ENCODE results near the gene DLGAP1.

DLGAP1 gene

GRCh38 chr18:3773303-3773702 is 681.8 kb downstream of the DLGAP1 start:
- Mint-ChIP-seq H3K4me1 (ENCODE audit: low read depth) (peaks cover 9% of the 10 kb centered on the region), H3K36me3 (no peaks in the 10 kb centered on the region), H3K27ac (no peak overlapping the region), H3K4me3 (no peak overlapping the region), H3K9me3 (ENCODE audit: low read depth) (no peaks in the 10 kb centered on the region), H3K27me3 (peaks cover 5% of the 10 kb centered on the region)

- Mint-ChIP-seq H3K4me3 (peak overlapping the region; percentile 72), H3K9me3 (ENCODE audit: low read depth) (no peaks in the 10 kb centered on the region), H3K27ac (no peak overlapping the region), H3K4me1 (ENCODE audit: low read depth) (peaks cover 9% of the 10 kb centered on the region), H3K27me3 (peaks cover 13% of the 10 kb centered on the region), H3K36me3 (no peaks in the 10 kb centered on the region)
These were observed 683.8 kb downstream of the DLGAP1 start for GRCh38 chr18:3771121-3771971.

- Mint-ChIP-seq H3K4me3 (no peak overlapping the region), H3K4me1 (ENCODE audit: low read depth) (no peaks in the 10 kb centered on the region), H3K9me3 (ENCODE audit: low read depth) (peaks cover 9% of the 10 kb centered on the region), H3K27ac (no peak overlapping the region), H3K27me3 (peaks cover 4% of the 10 kb centered on the region), H3K36me3 (no peaks in the 10 kb centered on the region)
These were observed 693.8 kb downstream of the DLGAP1 start for GRCh38 chr18:3761266-3761665.

- H3K4me1 Mint-ChIP-seq (ENCODE audit: low read depth), result no peaks in the 10 kb centered on the region
- no peaks in the 10 kb centered on the region for H3K36me3 Mint-ChIP-seq
- no peak overlapping the region for H3K27ac Mint-ChIP-seq
- peaks cover 9% of the 10 kb centered on the region for H3K9me3 Mint-ChIP-seq (ENCODE audit: low read depth)
- no peak overlapping the region for H3K4me3 Mint-ChIP-seq
- peaks cover 4% of the 10 kb centered on the region for H3K27me3 Mint-ChIP-seq
These were observed 694.4 kb downstream of the DLGAP1 start for GRCh38 chr18:3760741-3761140.

- Mint-ChIP-seq H3K9me3 (ENCODE audit: low read depth) (peaks cover 9% of the 10 kb centered on the region), H3K27me3 (peaks cover 2% of the 10 kb centered on the region), H3K4me1 (ENCODE audit: low read depth) (no peaks in the 10 kb centered on the region), H3K36me3 (no peaks in the 10 kb centered on the region), H3K4me3 (no peak overlapping the region), H3K27ac (no peak overlapping the region)
These were observed 696.0 kb downstream of the DLGAP1 start for GRCh38 chr18:3759099-3759498.

- H3K4me1 Mint-ChIP-seq (ENCODE audit: low read depth), result no peaks in the 10 kb centered on the region
- no peaks in the 10 kb centered on the region for H3K36me3 Mint-ChIP-seq
- no peak overlapping the region for H3K4me3 Mint-ChIP-seq
- H3K27ac Mint-ChIP-seq, result no peak overlapping the region
- H3K9me3 Mint-ChIP-seq (ENCODE audit: low read depth), result peaks cover 9% of the 10 kb centered on the region
- peaks cover 2% of the 10 kb centered on the region for H3K27me3 Mint-ChIP-seq
These were observed 696.6 kb downstream of the DLGAP1 start for GRCh38 chr18:3758531-3758930.

GRCh38 chr18:3757361-3757760 is 697.7 kb downstream of the DLGAP1 start:
- Mint-ChIP-seq H3K9me3 (ENCODE audit: low read depth) (peaks cover 9% of the 10 kb centered on the region), H3K4me3 (no peak overlapping the region), H3K36me3 (no peaks in the 10 kb centered on the region), H3K27ac (no peak overlapping the region), H3K27me3 (peaks cover 6% of the 10 kb centered on the region), H3K4me1 (ENCODE audit: low read depth) (no peaks in the 10 kb centered on the region)

GRCh38 chr18:3753106-3753505 is 702.0 kb downstream of the DLGAP1 start:
- H3K4me1 Mint-ChIP-seq (ENCODE audit: low read depth), result no peaks in the 10 kb centered on the region
- no peaks in the 10 kb centered on the region for H3K36me3 Mint-ChIP-seq
- no peak overlapping the region for H3K4me3 Mint-ChIP-seq
- H3K9me3 Mint-ChIP-seq (ENCODE audit: low read depth), result peaks cover 9% of the 10 kb centered on the region
- peaks cover 11% of the 10 kb centered on the region for H3K27me3 Mint-ChIP-seq
- H3K27ac Mint-ChIP-seq, result no peak overlapping the region

GRCh38 chr18:3748086-3748485 is 707.0 kb downstream of the DLGAP1 start:
- Mint-ChIP-seq H3K4me1 (ENCODE audit: low read depth) (no peaks in the 10 kb centered on the region), H3K27me3 (peaks cover 14% of the 10 kb centered on the region), H3K4me3 (no peak overlapping the region), H3K9me3 (ENCODE audit: low read depth) (no peaks in the 10 kb centered on the region), H3K36me3 (no peaks in the 10 kb centered on the region), H3K27ac (no peak overlapping the region)

GRCh38 chr18:3747176-3747973 is 707.7 kb downstream of the DLGAP1 start:
- Mint-ChIP-seq H3K9me3 (ENCODE audit: low read depth) (no peaks in the 10 kb centered on the region), H3K4me3 (no peak overlapping the region), H3K36me3 (no peaks in the 10 kb centered on the region), H3K27ac (no peak overlapping the region), H3K27me3 (peaks cover 11% of the 10 kb centered on the region), H3K4me1 (ENCODE audit: low read depth) (no peaks in the 10 kb centered on the region)

GRCh38 chr18:3742541-3742940 is 712.6 kb downstream of the DLGAP1 start:
- H3K9me3 Mint-ChIP-seq (ENCODE audit: low read depth), result peaks cover 5% of the 10 kb centered on the region
- H3K4me3 Mint-ChIP-seq, result no peak overlapping the region
- no peaks in the 10 kb centered on the region for H3K36me3 Mint-ChIP-seq
- no peaks in the 10 kb centered on the region for H3K4me1 Mint-ChIP-seq (ENCODE audit: low read depth)
- H3K27me3 Mint-ChIP-seq, result peaks cover 3% of the 10 kb centered on the region
- H3K27ac Mint-ChIP-seq, result no peak overlapping the region

GRCh38 chr18:3741333-3741732 is 713.8 kb downstream of the DLGAP1 start:
- no peak overlapping the region for H3K27ac Mint-ChIP-seq
- peaks cover 5% of the 10 kb centered on the region for H3K9me3 Mint-ChIP-seq (ENCODE audit: low read depth)
- H3K4me1 Mint-ChIP-seq (ENCODE audit: low read depth), result no peaks in the 10 kb centered on the region
- no peak overlapping the region for H3K4me3 Mint-ChIP-seq
- H3K27me3 Mint-ChIP-seq, result peaks cover 3% of the 10 kb centered on the region
- H3K36me3 Mint-ChIP-seq, result no peaks in the 10 kb centered on the region

GRCh38 chr18:3728704-3729437 is 726.2 kb downstream of the DLGAP1 start:
- H3K4me3 Mint-ChIP-seq, result no peak overlapping the region
- no peaks in the 10 kb centered on the region for H3K4me1 Mint-ChIP-seq (ENCODE audit: low read depth)
- peaks cover 5% of the 10 kb centered on the region for H3K27me3 Mint-ChIP-seq
- no peaks in the 10 kb centered on the region for H3K9me3 Mint-ChIP-seq (ENCODE audit: low read depth)
- H3K27ac Mint-ChIP-seq, result no peak overlapping the region
- H3K36me3 Mint-ChIP-seq, result no peaks in the 10 kb centered on the region

- Mint-ChIP-seq H3K4me3 (no peak overlapping the region), H3K27ac (no peak overlapping the region), H3K4me1 (ENCODE audit: low read depth) (no peaks in the 10 kb centered on the region), H3K9me3 (ENCODE audit: low read depth) (no peaks in the 10 kb centered on the region), H3K27me3 (peaks cover 5% of the 10 kb centered on the region), H3K36me3 (no peaks in the 10 kb centered on the region)
These were observed 727.8 kb downstream of the DLGAP1 start for GRCh38 chr18:3727274-3727673.
